Measurements from ENCODE around the gene ATF3. TPM values are rescaled to one million over a fixed set of nuclear protein-coding genes. Genes with fewer than 3 reads are reported as not detected.

Gene ATF3
- polyA plus RNA-seq, 1 donor from 2014 or later, result 7.2 TPM

DNA sequence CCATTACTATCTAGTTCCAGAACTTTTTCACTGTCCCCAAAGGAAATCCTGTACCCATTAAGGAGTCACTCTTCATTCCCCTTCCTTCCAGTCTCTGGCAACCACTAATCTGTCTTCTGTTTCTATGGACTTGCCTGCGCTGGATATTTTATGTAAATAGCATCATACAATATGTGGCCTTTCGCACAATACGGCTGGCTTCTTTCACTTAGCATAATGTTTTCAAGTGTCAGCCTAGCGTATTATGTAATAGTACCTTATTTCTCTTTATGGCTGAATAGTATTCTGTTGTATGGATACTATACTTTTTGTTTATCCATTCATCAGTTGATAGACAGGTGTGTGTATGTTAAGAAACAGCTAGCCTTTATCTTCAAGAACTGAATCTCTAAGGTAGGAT, 14.3 kb downstream of the ATF3 start:
- H3K9me3 ChIP-seq (ENCODE audit: low read length), result no peaks in the 10 kb centered on the region
- no peak overlapping the region for H3K4me3 ChIP-seq (ENCODE audit: low read length)
- no peaks in the 10 kb centered on the region for H3K9me2 ChIP-seq (ENCODE audit: insufficient read depth, low read length)
- H3K36me3 ChIP-seq (ENCODE audit: insufficient read depth, low read length), result no peaks in the 10 kb centered on the region
- H3K9ac ChIP-seq (ENCODE audit: low read length), result no peak overlapping the region
- H3K27me3 ChIP-seq (ENCODE audit: insufficient read depth, low read depth, low read length), result no peaks in the 10 kb centered on the region
- H4K20me1 ChIP-seq (ENCODE audit: insufficient read depth), result no peaks in the 10 kb centered on the region
- H3K27ac ChIP-seq (ENCODE audit: low read length), result no peak overlapping the region
- no peaks in the 10 kb centered on the region for H3F3A ChIP-seq (ENCODE audit: insufficient read depth, low read length, poor library complexity, severe bottlenecking)
- no peak overlapping the region for H3K4me2 ChIP-seq (ENCODE audit: low read length)
- TF ChIP-seq POLR2AphosphoS5 (IDR thresholded peaks at IDR 0.05), result no peak
- TF ChIP-seq CTCF (IDR thresholded peaks at IDR 0.05; ENCODE audit: poor library complexity, severe bottlenecking), result no peak
- TF ChIP-seq SMC3 (conservative IDR thresholded peaks at IDR 0.05; ENCODE audit: poor library complexity), result no peak
- TF ChIP-seq RAD21 (conservative IDR thresholded peaks at IDR 0.05), result no peak
- TF ChIP-seq EZH2 (IDR thresholded peaks at IDR 0.05; ENCODE audit: borderline replicate concordance, insufficient read depth, low read length, poor library complexity, severe bottlenecking), result no peak
- no peak overlapping the region for H2AFZ ChIP-seq (ENCODE audit: low read depth, low read length)
- H3K79me2 ChIP-seq (replicated peaks; ENCODE audit: insufficient read depth, low read length), result no peaks in the 10 kb centered on the region

- H3K9me2 ChIP-seq (ENCODE audit: insufficient read depth, low read length), result no peaks in the 10 kb centered on the region
- TF ChIP-seq MXI1 (conservative IDR thresholded peaks at IDR 0.05; ENCODE audit: poor library complexity, severe bottlenecking), result no peak
- TF ChIP-seq RAD21 (conservative IDR thresholded peaks at IDR 0.05), result no peak
- TF ChIP-seq POLR2AphosphoS5 (IDR thresholded peaks at IDR 0.05), result no peak
- no peak for TF ChIP-seq SMC3 (conservative IDR thresholded peaks at IDR 0.05; ENCODE audit: poor library complexity)
- TF ChIP-seq EZH2 (IDR thresholded peaks at IDR 0.05; ENCODE audit: borderline replicate concordance, insufficient read depth, low read length, poor library complexity, severe bottlenecking), result no peak
- TF ChIP-seq, protein P1, sequence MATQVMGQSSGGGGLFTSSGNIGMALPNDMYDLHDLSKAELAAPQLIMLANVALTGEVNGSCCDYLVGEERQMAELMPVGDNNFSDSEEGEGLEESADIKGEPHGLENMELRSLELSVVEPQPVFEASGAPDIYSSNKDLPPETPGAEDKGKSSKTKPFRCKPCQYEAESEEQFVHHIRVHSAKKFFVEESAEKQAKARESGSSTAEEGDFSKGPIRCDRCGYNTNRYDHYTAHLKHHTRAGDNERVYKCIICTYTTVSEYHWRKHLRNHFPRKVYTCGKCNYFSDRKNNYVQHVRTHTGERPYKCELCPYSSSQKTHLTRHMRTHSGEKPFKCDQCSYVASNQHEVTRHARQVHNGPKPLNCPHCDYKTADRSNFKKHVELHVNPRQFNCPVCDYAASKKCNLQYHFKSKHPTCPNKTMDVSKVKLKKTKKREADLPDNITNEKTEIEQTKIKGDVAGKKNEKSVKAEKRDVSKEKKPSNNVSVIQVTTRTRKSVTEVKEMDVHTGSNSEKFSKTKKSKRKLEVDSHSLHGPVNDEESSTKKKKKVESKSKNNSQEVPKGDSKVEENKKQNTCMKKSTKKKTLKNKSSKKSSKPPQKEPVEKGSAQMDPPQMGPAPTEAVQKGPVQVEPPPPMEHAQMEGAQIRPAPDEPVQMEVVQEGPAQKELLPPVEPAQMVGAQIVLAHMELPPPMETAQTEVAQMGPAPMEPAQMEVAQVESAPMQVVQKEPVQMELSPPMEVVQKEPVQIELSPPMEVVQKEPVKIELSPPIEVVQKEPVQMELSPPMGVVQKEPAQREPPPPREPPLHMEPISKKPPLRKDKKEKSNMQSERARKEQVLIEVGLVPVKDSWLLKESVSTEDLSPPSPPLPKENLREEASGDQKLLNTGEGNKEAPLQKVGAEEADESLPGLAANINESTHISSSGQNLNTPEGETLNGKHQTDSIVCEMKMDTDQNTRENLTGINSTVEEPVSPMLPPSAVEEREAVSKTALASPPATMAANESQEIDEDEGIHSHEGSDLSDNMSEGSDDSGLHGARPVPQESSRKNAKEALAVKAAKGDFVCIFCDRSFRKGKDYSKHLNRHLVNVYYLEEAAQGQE (IDR thresholded peaks at IDR 0.05; ENCODE audit: borderline replicate concordance), result no peak
- no peak for TF ChIP-seq EP300 (conservative IDR thresholded peaks at IDR 0.05; ENCODE audit: poor library complexity, severe bottlenecking)
- H3K27me3 ChIP-seq (ENCODE audit: insufficient read depth, low read depth, low read length), result no peaks in the 10 kb centered on the region
- no peak overlapping the region for H3K9ac ChIP-seq (ENCODE audit: low read length)
- no peaks in the 10 kb centered on the region for H4K20me1 ChIP-seq (ENCODE audit: insufficient read depth)
- no peaks in the 10 kb centered on the region for H3F3A ChIP-seq (ENCODE audit: insufficient read depth, low read length, poor library complexity, severe bottlenecking)
- no peak overlapping the region for H3K4me2 ChIP-seq (ENCODE audit: low read length)
- H3K36me3 ChIP-seq (ENCODE audit: insufficient read depth, low read length), result no peaks in the 10 kb centered on the region
- H2AFZ ChIP-seq (ENCODE audit: low read depth, low read length), result no peak overlapping the region
- no peaks in the 10 kb centered on the region for H3K79me2 ChIP-seq (replicated peaks; ENCODE audit: insufficient read depth, low read length)
- H3K9me3 ChIP-seq (ENCODE audit: low read length), result no peaks in the 10 kb centered on the region
- H3K4me3 ChIP-seq (ENCODE audit: low read length), result no peak overlapping the region
- H3K27ac ChIP-seq (ENCODE audit: low read length), result no peak overlapping the region
Measured at GRCh38 chr1:212623603-212624002, 15.0 kb downstream of the ATF3 start.
